GM19463 (cell line): ENCODE data around the gene MARS2.
"Not testable (repeated sequence)": the region's sequence is repeated elsewhere in the genome, so short reads cannot be mapped to it uniquely, and the experiment has no call there.

Experiments
- ATAC-seq: cut with Tn5 transposase; IDR thresholded peaks from one replicate; pipeline ENCODE4 v1.9.1; 2021; ENCODE audit warnings: mild to moderate bottlenecking, moderate library complexity; ENCODE audit not compliant: unreplicated experiment

MARS2 gene

DNA sequence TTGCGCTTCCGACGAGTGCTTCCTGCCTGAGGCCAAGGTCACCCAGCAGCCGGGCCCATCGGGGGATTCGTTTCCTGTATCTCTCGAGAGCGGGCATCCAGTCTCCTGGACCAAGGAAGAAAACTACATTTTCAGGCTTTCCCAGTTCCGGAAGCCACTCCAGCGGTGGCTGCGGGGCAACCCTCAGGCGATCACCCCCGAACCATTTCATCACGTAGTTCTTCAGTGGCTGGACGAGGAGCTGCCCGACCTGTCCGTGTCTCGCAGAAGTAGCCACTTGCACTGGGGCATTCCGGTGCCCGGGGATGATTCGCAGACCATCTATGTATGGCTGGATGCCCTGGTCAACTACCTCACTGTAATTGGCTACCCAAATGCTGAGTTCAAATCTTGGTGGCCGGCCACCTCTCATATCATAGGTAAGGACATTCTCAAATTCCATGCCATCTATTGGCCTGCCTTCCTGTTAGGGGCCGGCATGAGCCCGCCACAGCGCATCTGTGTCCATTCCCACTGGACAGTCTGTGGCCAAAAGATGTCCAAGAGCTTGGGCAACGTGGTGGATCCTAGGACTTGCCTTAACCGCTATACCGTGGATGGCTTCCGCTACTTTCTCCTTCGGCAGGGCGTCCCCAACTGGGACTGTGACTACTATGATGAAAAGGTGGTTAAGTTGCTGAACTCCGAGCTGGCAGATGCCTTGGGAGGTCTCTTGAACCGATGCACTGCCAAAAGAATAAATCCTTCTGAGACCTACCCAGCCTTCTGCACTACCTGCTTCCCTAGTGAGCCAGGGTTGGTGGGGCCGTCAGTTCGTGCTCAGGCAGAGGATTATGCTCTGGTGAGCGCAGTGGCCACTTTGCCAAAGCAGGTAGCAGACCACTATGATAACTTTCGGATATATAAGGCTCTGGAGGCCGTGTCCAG, 1.0 kb downstream of the MARS2 start:
- no peak for ATAC-seq

DNA sequence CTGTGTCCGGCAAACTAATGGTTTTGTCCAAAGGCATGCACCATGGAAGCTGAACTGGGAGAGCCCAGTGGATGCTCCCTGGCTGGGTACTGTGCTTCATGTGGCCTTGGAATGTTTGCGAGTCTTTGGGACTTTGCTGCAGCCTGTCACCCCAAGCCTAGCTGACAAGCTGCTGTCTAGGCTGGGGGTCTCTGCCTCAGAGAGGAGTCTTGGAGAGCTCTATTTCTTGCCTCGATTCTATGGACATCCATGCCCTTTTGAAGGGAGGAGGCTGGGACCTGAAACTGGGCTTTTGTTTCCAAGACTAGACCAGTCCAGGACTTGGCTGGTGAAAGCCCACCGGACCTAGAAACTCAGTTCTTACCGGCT, 1.7 kb downstream of the MARS2 start:
- ATAC-seq: no peak

DNA sequence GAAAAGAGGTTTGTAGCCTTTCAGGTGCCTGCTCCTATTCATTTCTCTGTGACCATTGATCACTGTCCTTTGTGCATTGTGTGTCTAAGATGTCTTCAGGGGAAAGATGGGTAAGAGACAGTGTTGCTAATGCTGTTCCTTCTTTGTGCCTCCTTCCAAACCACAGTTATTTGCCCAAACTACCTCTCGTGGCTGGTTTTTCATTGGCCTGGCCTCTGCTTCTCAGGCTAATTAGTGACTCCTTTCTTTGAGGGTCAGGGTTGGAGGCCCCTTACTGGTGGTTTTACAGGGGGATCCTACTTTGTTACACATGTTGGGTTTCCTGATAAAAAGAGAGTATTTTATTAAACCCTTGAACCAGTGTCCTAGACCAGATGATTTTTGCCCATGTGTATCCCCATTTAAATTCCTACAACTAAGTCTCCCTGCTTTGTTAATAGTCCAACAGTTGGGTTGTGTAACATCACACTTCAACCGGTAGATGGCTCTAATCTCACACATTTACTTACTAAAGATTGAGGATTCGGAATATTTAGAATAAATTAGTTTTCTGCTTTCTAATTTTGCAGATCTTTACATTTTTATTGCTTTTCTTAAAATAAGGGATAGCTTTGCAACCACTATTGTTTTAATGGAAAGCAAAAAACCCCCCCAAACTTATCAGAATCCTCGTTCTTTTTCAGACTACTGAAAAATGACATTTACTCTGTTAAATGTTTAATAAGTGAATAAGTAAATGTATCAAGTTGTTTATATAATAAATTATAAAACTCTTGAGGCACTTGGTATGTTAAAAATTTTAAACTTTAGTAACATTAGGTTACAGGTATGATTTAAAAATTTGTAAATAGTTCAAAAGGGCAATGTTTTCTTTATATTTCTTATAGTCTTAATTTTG, 2.4 kb downstream of the MARS2 start:
- ATAC-seq: no peak

DNA sequence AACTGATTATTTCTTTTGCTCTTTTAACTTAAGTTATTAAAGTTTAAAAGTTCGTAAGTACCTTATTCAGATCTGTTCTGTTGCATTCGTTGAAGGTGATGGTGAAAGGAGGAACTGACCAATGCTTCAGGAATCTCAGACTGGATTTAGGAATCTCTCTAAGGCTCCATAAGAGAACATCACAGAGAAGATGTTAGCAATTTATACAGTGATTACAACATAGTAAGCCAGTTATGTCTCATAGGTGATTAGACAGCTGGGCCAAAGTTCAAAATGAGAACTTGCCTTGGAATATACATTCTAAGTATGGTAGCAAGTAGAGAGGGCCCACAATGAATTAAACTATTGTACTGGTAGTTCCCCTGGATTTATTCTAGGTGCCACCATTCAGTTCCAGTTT, 3.2 kb downstream of the MARS2 start:
- no peak for ATAC-seq

DNA sequence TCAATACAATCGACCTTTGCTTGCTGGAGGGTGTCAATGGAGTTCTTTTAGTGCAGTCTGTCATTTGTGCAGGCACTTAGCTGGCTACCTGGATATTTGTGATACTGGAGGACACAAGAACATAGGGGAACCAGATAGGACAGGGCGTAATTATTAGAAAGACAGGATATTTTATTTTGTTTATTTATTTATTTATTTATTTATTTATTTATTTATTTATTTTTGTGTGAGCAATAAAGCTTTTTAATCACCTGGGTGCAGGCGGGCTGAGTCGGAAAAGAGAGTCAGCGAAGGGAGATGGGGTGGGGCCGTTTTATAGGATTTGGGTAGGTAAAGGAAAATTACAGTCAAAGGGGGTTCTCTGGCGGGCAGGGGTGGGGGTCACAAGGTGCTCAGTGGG, 4.0 kb downstream of the MARS2 start:
- not testable (repeated sequence) for ATAC-seq

DNA sequence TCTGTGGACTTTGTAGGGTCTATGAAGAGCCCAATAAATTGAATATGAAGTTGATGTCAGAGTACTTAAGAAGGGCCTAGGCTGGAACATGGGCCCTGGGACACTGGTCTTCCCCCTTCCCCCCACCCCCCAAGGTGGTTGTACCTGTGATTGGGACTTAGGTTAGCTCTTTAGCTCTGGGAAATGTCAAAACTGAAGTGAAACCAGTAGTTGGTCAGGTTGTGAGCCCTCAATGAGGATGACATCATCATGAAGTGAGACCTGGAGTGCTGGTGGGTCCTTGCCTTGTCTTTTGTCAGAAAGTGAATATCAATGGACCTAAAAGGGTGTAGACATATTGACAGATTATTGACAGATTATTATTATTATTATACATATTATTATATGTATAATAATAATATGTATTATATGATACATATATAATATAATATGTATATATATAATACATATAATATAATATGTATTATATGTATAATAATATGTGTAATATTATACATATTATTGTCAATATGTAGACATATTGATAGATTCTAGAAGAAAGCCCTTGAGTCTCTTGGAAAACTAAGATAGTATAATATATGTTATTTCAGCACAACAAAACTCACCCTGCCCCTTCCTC, 5.4 kb downstream of the MARS2 start:
- ATAC-seq: peak; percentile 84

DNA sequence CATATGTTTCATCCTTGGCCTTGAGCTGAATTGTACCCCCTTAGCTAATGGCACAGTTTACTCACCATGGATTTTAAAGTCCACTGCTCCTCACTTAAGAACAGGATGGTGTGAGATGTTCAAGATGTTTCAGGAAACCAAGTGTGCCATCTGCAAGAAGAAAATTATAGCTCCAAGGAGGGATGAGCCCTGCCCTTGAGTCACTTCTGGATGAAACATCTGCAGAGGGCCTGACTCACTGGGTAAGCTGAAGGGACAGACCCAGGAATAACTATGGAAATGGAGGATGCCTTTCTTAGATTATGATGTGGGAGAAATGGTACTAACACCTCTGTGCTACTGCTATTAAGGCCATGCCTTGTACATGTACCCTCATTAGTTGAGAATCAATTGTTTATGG, 6.4 kb downstream of the MARS2 start:
- no peak for ATAC-seq

DNA sequence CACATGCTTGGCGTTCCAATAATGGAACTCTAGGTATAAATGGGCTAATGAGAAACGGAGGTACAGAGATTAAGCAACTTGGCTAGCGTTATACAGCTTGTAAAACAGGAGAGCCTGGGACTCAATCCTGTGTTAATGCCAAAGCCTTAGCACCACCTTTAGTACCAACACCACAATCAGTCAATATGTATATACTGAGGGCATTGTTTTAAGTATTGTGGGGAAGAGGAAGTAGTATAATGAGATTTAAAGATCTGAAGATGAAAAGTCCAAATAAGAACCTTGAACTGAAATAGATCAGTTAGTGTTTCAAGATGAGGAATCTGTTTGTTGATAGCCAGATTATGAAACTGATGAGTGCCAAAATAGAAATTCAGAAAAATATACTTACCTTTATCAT, 8.1 kb downstream of the MARS2 start:
- no peak for ATAC-seq

DNA sequence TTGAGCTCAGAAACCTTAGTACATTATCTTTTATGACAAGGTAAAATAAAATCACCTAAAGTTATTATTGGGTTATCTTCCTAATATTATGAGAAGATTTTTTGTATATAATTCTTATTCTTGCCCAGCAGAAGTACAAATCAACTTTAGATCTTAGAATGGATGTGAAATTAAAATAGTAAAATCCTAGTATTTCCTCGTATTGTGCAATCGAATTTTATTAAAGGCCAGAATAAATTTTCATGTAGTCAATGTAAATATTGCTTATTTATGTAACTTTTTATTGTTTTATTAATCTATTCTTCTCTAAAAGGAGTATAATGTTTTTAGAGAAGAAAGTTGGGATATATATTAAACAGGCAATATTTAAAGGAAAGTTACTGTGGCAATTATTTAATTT, 12.7 kb downstream of the MARS2 start:
- ATAC-seq: no peak

DNA sequence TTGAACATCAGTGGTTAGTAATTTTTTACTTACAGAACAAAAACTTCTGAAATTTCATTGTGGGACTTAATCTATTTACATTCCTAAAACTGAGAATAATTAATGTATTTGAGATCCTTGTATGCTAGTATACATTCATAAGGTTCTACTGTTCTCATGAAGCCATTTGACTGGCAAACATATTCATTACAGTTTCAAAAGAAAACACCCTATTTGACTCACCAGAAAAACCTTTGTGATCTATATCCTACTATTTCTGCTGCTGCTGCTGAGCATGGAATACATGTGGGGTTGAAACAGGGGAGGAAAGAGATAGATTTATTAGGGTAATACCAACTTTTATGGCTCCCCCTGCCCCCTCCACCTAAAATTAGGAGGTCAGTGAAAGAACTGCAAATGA, 21.8 kb downstream of the MARS2 start:
- no peak for ATAC-seq

DNA sequence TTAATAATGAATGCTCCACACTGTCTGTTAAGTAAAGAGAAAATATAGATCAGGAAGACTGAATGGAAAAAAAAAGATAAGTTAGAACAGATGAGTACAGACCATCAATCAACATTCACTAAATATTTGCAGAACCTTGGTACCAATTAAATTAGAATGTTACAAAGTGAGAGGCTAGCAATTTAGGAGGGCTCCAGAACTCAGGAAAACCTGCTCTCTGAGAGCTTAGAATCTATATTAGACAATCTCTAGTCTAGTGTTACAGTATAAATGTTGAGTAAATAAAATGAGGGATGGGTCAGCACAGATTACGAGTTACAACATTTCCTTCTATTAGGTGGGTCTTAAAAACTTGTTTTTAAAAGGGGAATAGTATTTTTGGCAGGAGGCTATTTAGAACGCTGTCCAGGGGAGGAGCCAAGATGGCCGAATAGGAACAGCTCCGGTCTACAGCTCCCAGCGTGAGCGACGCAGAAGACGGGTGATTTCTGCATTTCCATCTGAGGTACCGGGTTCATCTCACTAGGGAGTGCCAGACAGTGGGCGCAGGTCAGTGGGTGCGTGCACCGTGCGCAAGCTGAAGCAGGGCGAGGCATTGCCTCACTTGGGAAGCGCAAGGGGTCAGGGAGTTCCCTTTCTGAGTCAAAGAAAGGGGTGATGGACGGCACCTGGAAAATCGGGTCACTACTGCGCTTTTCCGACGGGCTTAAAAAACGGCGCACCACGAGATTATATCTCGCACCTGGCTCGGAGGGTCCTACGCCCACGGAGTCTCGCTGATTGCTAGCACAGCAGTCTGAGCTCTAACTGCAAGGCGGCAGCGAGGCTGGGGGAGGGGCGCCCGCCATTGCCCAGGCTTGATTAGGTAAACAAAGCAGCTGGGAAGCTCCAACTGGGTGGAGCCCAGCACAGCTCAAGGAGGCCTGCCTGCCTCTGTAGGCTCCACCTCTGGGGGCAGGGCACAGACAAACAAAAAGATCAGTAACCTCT, 23.7 kb downstream of the MARS2 start:
- not testable (repeated sequence) for ATAC-seq

DNA sequence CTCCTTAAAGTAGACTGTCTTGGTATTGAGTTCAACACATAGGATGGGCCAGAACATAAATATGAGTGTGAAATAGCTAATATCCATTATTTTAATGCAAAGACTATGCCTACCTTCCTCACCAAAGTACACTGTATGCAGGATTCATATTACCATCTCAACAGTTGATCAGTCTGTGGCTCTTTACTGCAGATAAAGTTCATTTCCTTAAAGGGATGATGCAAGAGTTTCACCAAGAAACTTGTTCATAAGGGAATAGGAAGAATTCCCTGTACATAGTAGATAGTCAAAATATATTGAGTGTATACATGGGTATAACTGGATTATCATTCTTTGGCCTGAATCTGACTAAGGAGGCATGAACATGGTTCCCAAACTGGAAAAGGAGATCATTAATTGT, 35.0 kb downstream of the MARS2 start:
- ATAC-seq: no peak
